Astrocyte of the cerebellum (primary cell): ENCODE results near the gene AFF2.

Experiments used
- DNase-seq: peaks from one replicate; pipeline ENCODE4 v3.0.0-alpha.2; 2011; ENCODE audit warnings: low read depth
- H3K4me3 ChIP-seq: 2 replicates; pipeline ENCODE4 v1.5.1; 2011; ENCODE audit warnings: mild to moderate bottlenecking, low read depth, low read length, moderate library complexity
- CTCF ChIP-seq: IDR thresholded peaks from 2 replicates; pipeline ENCODE4 v1.5.1; 2012; ENCODE audit warnings: low read length, low read depth, moderate library complexity, mild to moderate bottlenecking; ENCODE audit errors: missing control alignments
- in situ Hi-C: cut with HindIII; loops from 2 replicates; pipeline ENCODE4 v1.10.0; 2017; ENCODE audit warnings: low sequenced_read_pairs

The AFF2 gene

GRCh38 chrX:148806145-148806870, 305.9 kb downstream of the AFF2 start:
- in situ Hi-C loops = no loop called here
- no peak overlapping the region for H3K4me3 ChIP-seq
- DNase-seq = no peak
- TF ChIP-seq CTCF = no peak

- TF ChIP-seq CTCF = no peak
- H3K4me3 ChIP-seq = no peak overlapping the region
- DNase-seq = no peak
- in situ Hi-C loops = no loop called here
Measured at GRCh38 chrX:148808833-148809232, 308.4 kb downstream of the AFF2 start.

- no peak for DNase-seq
- TF ChIP-seq CTCF = no peak
- no peak overlapping the region for H3K4me3 ChIP-seq
- in situ Hi-C loops = no loop called here
Measured at GRCh38 chrX:148811236-148811635, 310.8 kb downstream of the AFF2 start.

- H3K4me3 ChIP-seq = no peak overlapping the region
- in situ Hi-C loops = no loop called here
- no peak for TF ChIP-seq CTCF
- no peak for DNase-seq
Measured at GRCh38 chrX:148813422-148813821, 313.0 kb downstream of the AFF2 start.

- no peak overlapping the region for H3K4me3 ChIP-seq
- no peak for TF ChIP-seq CTCF
- in situ Hi-C loops = no loop called here
- no peak for DNase-seq
Measured at GRCh38 chrX:148813967-148814366, 313.6 kb downstream of the AFF2 start.

- H3K4me3 ChIP-seq = no peak overlapping the region
- no peak for DNase-seq
- in situ Hi-C loops = no loop called here
- TF ChIP-seq CTCF = no peak
Measured at GRCh38 chrX:148815218-148815961, 315.0 kb downstream of the AFF2 start.
